HepG2 (cell line): Measurements from ENCODE around the gene UQCRC2. TPM values are rescaled to one million over a fixed set of nuclear protein-coding genes. Genes with fewer than 3 reads are reported as not detected.

Source experiments
- ATAC-seq: fragments of 200-7000 bp; cut with Tn5 transposase; 3 replicates; pipeline ENCODE4 v1.9.1; 2020; ENCODE audit warnings: mild to moderate bottlenecking, moderate library complexity
- BruUV-seq: library from RNA; stranded (reverse); fragments of 400-500 nt; replicated peaks from 2 replicates; lab custom pipeline; 2021; lab: Mats Ljungman, UMichigan
- CTCF ChIA-PET: fragments of 300-600 bp; formaldehyde crosslinking; extraction: SDS; loops from one replicate; lab custom pipeline; 2021; ENCODE audit warnings: low total read pairs, inconsistent platforms, low intra/inter-chr PET ratio; lab: Yijun Ruan, JAX
- POLR2A ChIA-PET: fragments of 350-600 bp; sonication (Branson Sonifier 250); formaldehyde crosslinking; loops from one replicate; lab custom pipeline; 2020; ENCODE audit warnings: antibody characterized with exemption, inconsistent platforms; lab: Yijun Ruan, JAX
- DNase-seq: peaks from one replicate; pipeline ENCODE4 v3.0.0-alpha.2; 2015; ENCODE audit warnings: low spot score
- FAIRE-seq: peaks from 3 replicates; lab custom pipeline; 2011; peaks lifted over from hg19 to GRCh38; lab: Jason Lieb, UNC
- H2AFZ ChIP-seq: one replicate; pipeline ENCODE4 v1.6.1; 2011; ENCODE audit warnings: low read length, inconsistent platforms
- H3K27ac ChIP-seq: fragments of 300-600 bp; 3 replicates; pipeline ENCODE4 v1.8.0; 2011; ENCODE audit warnings: mixed run types, mild to moderate bottlenecking, mixed read lengths, low read length, inconsistent platforms; ENCODE audit not compliant: insufficient read depth; ENCODE audit errors: extremely low read length
- H3K27me3 ChIP-seq, 2 experiments: fragments of 200-600 bp in 1 of 2; 2 replicates in 1 of 2; 3 replicates in 1 of 2; pipeline versions ENCODE4 v1.6.0 to v1.8.0; 2011; ENCODE audit warnings: low read length in 2 of 2, mild to moderate bottlenecking in 2 of 2, moderate library complexity in 2 of 2, inconsistent platforms in 1 of 2; ENCODE audit not compliant: insufficient read depth in 2 of 2, control insufficient read depth in 1 of 2
- H3K36me3 ChIP-seq, 2 experiments: fragments of 200-600 bp in 1 of 2; replicated peaks in 1 of 2; 2 replicates in 1 of 2; 3 replicates in 1 of 2; pipeline versions ENCODE4 v1.5.1 to v1.8.0; 2011; ENCODE audit warnings: low read length in 2 of 2, inconsistent platforms in 1 of 2; ENCODE audit not compliant: insufficient read depth in 2 of 2, control insufficient read depth in 1 of 2
- H3K4me1 ChIP-seq: 2 replicates; pipeline ENCODE4 v1.5.1; 2012; ENCODE audit warnings: low read length, inconsistent platforms; ENCODE audit not compliant: insufficient read depth
- H3K4me2 ChIP-seq: 2 replicates; pipeline ENCODE4 v1.6.0; 2011; ENCODE audit warnings: low read depth, low read length, inconsistent platforms
- H3K4me3 ChIP-seq, 3 experiments: fragments of 200-600 bp in 1 of 3; sonication (generic), shearing (Covaris generic) in 1 of 3; replicated peaks in 1 of 3; 2 replicates each; pipeline ENCODE4 v1.5.1; 2011 to 2016; ENCODE audit warnings: low read length in 3 of 3, inconsistent platforms in 2 of 3, low read depth in 2 of 3, mild to moderate bottlenecking in 2 of 3, control low read depth in 1 of 3, mixed read lengths in 1 of 3; ENCODE audit not compliant: insufficient read depth in 1 of 3
- H3K79me2 ChIP-seq: one replicate; pipeline ENCODE4 v1.6.1; 2011; ENCODE audit warnings: low read length, inconsistent platforms; ENCODE audit not compliant: insufficient read depth
- H3K9ac ChIP-seq: 2 replicates; pipeline ENCODE4 v1.6.0; 2011; ENCODE audit warnings: mild to moderate bottlenecking, low read depth, low read length, inconsistent platforms; ENCODE audit not compliant: insufficient read depth
- H3K9me3 ChIP-seq: 2 replicates; pipeline ENCODE4 v1.5.1; 2012; ENCODE audit warnings: mild to moderate bottlenecking, low read length
- H4K20me1 ChIP-seq: 2 replicates; pipeline ENCODE4 v1.6.0; 2011; ENCODE audit warnings: inconsistent platforms, mild to moderate bottlenecking, low read length, moderate library complexity; ENCODE audit not compliant: insufficient read depth
- HNRNPK ChIP-seq: fragments of 200-400 bp; formaldehyde crosslinking; IDR thresholded peaks from 2 replicates; pipeline ENCODE4 v1.6.1; 2018; ENCODE audit warnings: low read length, low read depth, moderate library complexity, mild to moderate bottlenecking; ENCODE audit not compliant: poor library complexity, severe bottlenecking
- HNRNPL ChIP-seq: fragments of 200-400 bp; formaldehyde crosslinking; IDR thresholded peaks from 2 replicates; pipeline ENCODE4 v1.6.1; 2017; ENCODE audit warnings: mild to moderate bottlenecking, low read depth, low read length
- MEF2D ChIP-seq: sonication (generic); formaldehyde crosslinking; IDR thresholded peaks from 2 replicates; pipeline ENCODE4 v1.5.1; 2020; ENCODE audit warnings: mild to moderate bottlenecking, missing genetic modification reagents
- PLRG1 ChIP-seq: fragments of 450-650 bp; conservative IDR thresholded peaks from 2 replicates; pipeline ENCODE4 v1.6.1; 2016
- SRSF4 ChIP-seq: fragments of 200-400 bp; formaldehyde crosslinking; IDR thresholded peaks from one replicate; pipeline ENCODE4 v1.6.1; 2018; ENCODE audit warnings: mild to moderate bottlenecking, low read depth, low read length, moderate library complexity; ENCODE audit not compliant: poor library complexity, severe bottlenecking
- TARDBP ChIP-seq: sonication (generic); formaldehyde crosslinking; IDR thresholded peaks from 2 replicates; pipeline ENCODE4 v1.8.0; 2022; ENCODE audit warnings: mild to moderate bottlenecking, missing genetic modification reagents
- THAP11 ChIP-seq: IDR thresholded peaks from 2 replicates; pipeline ENCODE4 v1.6.1; 2016; ENCODE audit warnings: missing biosample characterization, missing genetic modification reagents
- XRCC5 ChIP-seq: fragments of 200-400 bp; formaldehyde crosslinking; optimal IDR thresholded peaks from 2 replicates; pipeline ENCODE3; 2017; ENCODE audit warnings: mild to moderate bottlenecking, low read length
- ZFY ChIP-seq: sonication (generic); formaldehyde crosslinking; IDR thresholded peaks from 2 replicates; pipeline ENCODE4 v1.4.0; 2020; ENCODE audit warnings: missing genetic modification reagents
- ZNF562 ChIP-seq: sonication (generic); formaldehyde crosslinking; IDR thresholded peaks from 2 replicates; pipeline ENCODE4 v1.8.0; 2022; ENCODE audit warnings: missing genetic modification reagents, borderline replicate concordance
- ZNF768 ChIP-seq: sonication (generic); formaldehyde crosslinking; IDR thresholded peaks from 2 replicates; pipeline ENCODE4 v1.4.0; 2020; ENCODE audit warnings: missing genetic modification reagents
- WGBS: methylation state at CpG from one replicate; pipeline ENCODE4 v1.1.6; 2017; ENCODE audit warnings: low lambda C conversion rate; 5-methylcytosine and 5-hydroxymethylcytosine counted together
- in situ Hi-C: cut with HindIII; loops from 2 replicates; pipeline ENCODE4 v1.10.0; 2017; ENCODE audit warnings: low pct_unique_long_range_greater_than_20kb; ENCODE audit not compliant: extremely low pct_ligation_motif_present
- intact Hi-C: fragments of 100-400 bp; cut with micrococcal nuclease; formaldehyde crosslinking; loops from one replicate; pipeline ENCODE4 v1.10.0; 2022; ENCODE audit not compliant: unreplicated experiment
- polyA plus RNA-seq, 8 experiments: library from polyadenylated mRNA; depleted of rRNA in 3 of 8; stranded (reverse) in 7 of 8; unstranded in 1 of 8; fragments of >200 nt; fragmentation: Illumina TruSeq in 4 of 8; extraction: Trizol in 4 of 8; gene quantifications; 2 replicates each; pipeline versions ENCODE4 v1.2.1 to v1.2.3, GENCODE V29; 2011 to 2016; ENCODE audit warnings: low read depth in 4 of 8, missing spikeins in 1 of 8, mixed read lengths in 1 of 8; ENCODE audit not compliant: insufficient read depth in 1 of 8
- total RNA-seq, 5 experiments: library from RNA; depleted of rRNA; stranded (reverse); fragments of >200 nt; fragmentation: Illumina TruSeq; extraction: Trizol; gene quantifications; 2 replicates each; pipeline ENCODE4 v1.2.3, GENCODE V29; 2016; ENCODE audit warnings: low read depth in 1 of 5
- TF ChIP-seq, protein P1 (sequence below): IDR thresholded peaks from 2 replicates; pipeline ENCODE4 v1.6.1; 2016; ENCODE audit warnings: missing genetic modification reagents, missing compliant biosample characterization
- TF ChIP-seq, protein P2 (sequence below): sonication (generic); formaldehyde crosslinking; IDR thresholded peaks from 2 replicates; pipeline ENCODE4 v1.9.0; 2021; ENCODE audit warnings: mild to moderate bottlenecking, missing genetic modification reagents
- TF ChIP-seq, protein P3 (sequence below): IDR thresholded peaks from 2 replicates; pipeline ENCODE4 v1.6.1; 2016; ENCODE audit warnings: control low read depth
- TF ChIP-seq, protein P4 (sequence below): sonication (generic); formaldehyde crosslinking; IDR thresholded peaks from 2 replicates; pipeline ENCODE4 v1.5.1; 2020; ENCODE audit warnings: missing genetic modification reagents, mild to moderate bottlenecking, borderline replicate concordance

UQCRC2 gene
- total and polyA plus RNA-seq, 2 of the 13 experiments (the other 11 are each of a cell fraction or from before 2014, with no cell fraction given): 442 to 536 TPM

DNA sequence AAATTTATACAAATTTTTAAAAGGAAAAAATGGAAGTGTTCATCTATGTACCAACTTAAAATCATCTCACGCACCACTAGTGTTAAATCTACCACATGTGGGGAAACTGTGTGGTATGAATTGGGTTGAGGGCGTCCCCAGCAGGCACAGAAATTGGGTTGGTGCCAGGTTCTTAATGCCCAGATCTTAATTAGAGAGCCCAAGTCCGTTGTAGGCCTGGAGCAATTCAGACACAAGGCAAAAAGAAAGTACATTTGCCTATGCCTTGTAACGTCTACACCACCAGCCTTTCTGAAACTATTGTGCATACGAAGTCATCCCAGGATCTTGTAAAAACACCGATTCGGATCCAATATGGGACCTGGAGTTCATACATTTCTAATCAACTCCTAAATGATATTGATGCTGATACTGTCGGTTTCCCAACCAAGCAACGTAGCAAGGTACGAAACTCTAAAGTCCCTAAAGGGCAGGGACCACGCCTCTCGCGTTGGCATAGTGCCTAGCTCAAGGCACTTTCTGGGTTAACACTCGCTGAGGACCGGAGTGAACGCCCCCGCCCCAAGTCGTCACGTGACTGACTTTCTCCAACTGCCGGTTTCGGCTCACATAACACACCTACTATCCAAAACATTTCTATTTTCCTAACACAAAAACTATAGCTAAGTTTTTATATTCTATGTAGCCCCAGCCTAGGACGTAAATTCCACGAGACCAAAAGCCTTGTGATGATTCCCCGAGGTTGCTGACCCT is 945 bp upstream of the UQCRC2 start:
- intact Hi-C loops: loop anchor here (1.0 kb wide), 1 partner anchor 15 kb away; no protein-coding TSS in a partner anchor
- TF ChIP-seq HNRNPL (no peak), THAP11 (CRISPR knock-in tag) (no peak), XRCC5 (peak; percentile 50), ZNF562 (CRISPR knock-in tag) (no peak), ZFY (CRISPR knock-in tag) (no peak), MEF2D (CRISPR knock-in tag) (0 out of 2 replicates have a peak, but pooled peaks have one; percentile 69), PLRG1 (no peak), HNRNPK (no peak), TARDBP (peak; percentile 50; the same call in 1 of the 2 replicates), SRSF4 (no peak), ZNF768 (no peak)
- TF ChIP-seq, protein P1, sequence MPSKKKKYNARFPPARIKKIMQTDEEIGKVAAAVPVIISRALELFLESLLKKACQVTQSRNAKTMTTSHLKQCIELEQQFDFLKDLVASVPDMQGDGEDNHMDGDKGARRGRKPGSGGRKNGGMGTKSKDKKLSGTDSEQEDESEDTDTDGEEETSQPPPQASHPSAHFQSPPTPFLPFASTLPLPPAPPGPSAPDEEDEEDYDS (CRISPR knock-in tag): no peak
- TF ChIP-seq, protein P2, sequence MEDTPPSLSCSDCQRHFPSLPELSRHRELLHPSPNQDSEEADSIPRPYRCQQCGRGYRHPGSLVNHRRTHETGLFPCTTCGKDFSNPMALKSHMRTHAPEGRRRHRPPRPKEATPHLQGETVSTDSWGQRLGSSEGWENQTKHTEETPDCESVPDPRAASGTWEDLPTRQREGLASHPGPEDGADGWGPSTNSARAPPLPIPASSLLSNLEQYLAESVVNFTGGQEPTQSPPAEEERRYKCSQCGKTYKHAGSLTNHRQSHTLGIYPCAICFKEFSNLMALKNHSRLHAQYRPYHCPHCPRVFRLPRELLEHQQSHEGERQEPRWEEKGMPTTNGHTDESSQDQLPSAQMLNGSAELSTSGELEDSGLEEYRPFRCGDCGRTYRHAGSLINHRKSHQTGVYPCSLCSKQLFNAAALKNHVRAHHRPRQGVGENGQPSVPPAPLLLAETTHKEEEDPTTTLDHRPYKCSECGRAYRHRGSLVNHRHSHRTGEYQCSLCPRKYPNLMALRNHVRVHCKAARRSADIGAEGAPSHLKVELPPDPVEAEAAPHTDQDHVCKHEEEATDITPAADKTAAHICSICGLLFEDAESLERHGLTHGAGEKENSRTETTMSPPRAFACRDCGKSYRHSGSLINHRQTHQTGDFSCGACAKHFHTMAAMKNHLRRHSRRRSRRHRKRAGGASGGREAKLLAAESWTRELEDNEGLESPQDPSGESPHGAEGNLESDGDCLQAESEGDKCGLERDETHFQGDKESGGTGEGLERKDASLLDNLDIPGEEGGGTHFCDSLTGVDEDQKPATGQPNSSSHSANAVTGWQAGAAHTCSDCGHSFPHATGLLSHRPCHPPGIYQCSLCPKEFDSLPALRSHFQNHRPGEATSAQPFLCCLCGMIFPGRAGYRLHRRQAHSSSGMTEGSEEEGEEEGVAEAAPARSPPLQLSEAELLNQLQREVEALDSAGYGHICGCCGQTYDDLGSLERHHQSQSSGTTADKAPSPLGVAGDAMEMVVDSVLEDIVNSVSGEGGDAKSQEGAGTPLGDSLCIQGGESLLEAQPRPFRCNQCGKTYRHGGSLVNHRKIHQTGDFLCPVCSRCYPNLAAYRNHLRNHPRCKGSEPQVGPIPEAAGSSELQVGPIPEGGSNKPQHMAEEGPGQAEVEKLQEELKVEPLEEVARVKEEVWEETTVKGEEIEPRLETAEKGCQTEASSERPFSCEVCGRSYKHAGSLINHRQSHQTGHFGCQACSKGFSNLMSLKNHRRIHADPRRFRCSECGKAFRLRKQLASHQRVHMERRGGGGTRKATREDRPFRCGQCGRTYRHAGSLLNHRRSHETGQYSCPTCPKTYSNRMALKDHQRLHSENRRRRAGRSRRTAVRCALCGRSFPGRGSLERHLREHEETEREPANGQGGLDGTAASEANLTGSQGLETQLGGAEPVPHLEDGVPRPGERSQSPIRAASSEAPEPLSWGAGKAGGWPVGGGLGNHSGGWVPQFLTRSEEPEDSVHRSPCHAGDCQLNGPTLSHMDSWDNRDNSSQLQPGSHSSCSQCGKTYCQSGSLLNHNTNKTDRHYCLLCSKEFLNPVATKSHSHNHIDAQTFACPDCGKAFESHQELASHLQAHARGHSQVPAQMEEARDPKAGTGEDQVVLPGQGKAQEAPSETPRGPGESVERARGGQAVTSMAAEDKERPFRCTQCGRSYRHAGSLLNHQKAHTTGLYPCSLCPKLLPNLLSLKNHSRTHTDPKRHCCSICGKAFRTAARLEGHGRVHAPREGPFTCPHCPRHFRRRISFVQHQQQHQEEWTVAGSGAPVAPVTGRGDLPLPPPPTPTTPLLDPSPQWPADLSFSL (CRISPR knock-in tag): peak; percentile 69
- TF ChIP-seq, protein P3, sequence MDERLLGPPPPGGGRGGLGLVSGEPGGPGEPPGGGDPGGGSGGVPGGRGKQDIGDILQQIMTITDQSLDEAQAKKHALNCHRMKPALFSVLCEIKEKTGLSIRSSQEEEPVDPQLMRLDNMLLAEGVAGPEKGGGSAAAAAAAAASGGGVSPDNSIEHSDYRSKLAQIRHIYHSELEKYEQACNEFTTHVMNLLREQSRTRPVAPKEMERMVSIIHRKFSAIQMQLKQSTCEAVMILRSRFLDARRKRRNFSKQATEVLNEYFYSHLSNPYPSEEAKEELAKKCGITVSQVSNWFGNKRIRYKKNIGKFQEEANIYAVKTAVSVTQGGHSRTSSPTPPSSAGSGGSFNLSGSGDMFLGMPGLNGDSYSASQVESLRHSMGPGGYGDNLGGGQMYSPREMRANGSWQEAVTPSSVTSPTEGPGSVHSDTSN: 0 out of 2 replicates have a peak, but pooled peaks have one; percentile 15
- TF ChIP-seq, protein P4, sequence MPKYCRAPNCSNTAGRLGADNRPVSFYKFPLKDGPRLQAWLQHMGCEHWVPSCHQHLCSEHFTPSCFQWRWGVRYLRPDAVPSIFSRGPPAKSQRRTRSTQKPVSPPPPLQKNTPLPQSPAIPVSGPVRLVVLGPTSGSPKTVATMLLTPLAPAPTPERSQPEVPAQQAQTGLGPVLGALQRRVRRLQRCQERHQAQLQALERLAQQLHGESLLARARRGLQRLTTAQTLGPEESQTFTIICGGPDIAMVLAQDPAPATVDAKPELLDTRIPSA (CRISPR knock-in tag): no peak

More for the DNA sequence above, 945 bp upstream of the UQCRC2 start:
- Histone ChIP-seq H3K27me3 (peaks cover 0 to 4% of the 10 kb centered on the region in 2 experiments; a peak in 1 of 5 replicates), H3K27ac (peak overlapping the region; percentile 93), H3K36me3 (peaks cover 5 to 17% of the 10 kb centered on the region in 2 experiments; a peak in 4 of 5 replicates), H3K4me1 (peaks cover 72% of the 10 kb centered on the region), H2AFZ (peak overlapping the region; percentile 97), H4K20me1 (peaks cover 11% of the 10 kb centered on the region), H3K9me3 (no peaks in the 10 kb centered on the region), H3K9ac (peak overlapping the region; percentile 95), H3K4me3 (peak overlapping the region; percentile 78 to 98 (median 84)), H3K4me2 (peak overlapping the region; percentile 92), H3K79me2 (peaks cover 64% of the 10 kb centered on the region)
- DNase-seq: peak; percentile 93
- in situ Hi-C loops: no loop called here
- BruUV-seq: TSS peak; percentile 86
- ChIA-PET CTCF (interaction anchor here (0.9 kb wide), 1 partner anchor 15 kb away, joined by 3 read pairs; no protein-coding TSS in a partner anchor), POLR2A (interaction anchor here (0.7 to 2.0 kb wide), 9 partner anchors 8 to 240 kb away, joined by 3 to 9 read pairs (median 4); partner anchors contain the start of genes MOSMO and VWA3A)
- peak; percentile 68 for ATAC-seq
- FAIRE-seq: peak; percentile 74
- 6% methylated on average over 22 of the region's 24 CpGs for WGBS
